Measurements from ENCODE around the gene DAPK1.

Gene DAPK1

DNA sequence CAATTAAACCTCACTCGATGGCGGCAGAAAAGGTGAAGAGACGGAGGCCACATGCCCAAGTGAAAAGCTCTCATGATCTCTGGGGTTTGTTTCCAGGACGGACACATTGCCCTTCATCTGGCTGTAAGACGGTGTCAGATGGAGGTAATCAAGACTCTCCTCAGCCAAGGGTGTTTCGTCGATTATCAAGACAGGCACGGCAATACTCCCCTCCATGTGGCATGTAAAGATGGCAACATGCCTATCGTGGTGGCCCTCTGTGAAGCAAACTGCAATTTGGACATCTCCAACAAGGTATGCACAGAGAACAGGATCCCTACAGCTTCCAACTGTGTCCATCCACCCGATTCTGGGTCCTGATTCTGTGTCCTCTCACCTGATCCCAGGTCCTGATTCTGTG lies 153.8 kb downstream of the DAPK1 start:
- DNase-seq, result no peak

DNA sequence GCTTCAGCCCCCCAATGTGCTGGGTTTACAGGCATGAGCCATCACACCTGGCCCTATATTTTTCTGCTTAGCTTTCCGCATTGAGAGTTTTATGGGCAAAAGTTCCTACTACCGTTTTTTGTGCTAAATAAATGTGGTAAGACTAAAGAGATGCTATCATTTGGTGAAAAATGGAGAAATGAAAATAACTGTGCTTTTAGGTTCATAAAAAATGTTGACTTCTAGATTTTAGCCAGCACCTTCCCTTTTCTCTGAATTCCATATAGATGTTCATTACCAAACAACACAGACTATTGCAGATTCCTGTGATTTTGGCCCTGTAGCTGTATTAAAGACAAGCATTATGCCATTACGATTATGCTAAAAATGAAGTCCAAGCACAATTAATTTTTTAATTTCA lies 156.3 kb downstream of the DAPK1 start:
- no peak for DNase-seq

DNA sequence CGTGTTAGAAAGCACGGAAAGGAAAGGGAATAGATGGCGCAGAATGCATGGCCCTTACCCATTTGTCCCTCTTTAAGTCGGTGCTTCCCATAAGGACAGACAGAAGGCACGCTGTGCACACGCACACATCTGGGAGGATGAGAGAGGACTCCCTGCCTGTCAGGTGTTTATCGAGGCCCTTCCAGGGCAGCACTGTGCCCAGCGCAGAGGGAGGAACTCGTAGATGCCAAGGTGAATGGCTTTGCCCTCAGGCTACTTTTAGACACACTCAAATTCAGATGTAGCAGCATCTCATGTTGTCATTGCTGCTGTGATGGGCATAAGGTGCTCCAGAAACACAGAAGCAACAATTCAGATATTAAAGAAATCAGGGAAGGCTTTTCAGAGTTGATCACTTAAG lies 158.1 kb downstream of the DAPK1 start:
- no peak for DNase-seq

DNA sequence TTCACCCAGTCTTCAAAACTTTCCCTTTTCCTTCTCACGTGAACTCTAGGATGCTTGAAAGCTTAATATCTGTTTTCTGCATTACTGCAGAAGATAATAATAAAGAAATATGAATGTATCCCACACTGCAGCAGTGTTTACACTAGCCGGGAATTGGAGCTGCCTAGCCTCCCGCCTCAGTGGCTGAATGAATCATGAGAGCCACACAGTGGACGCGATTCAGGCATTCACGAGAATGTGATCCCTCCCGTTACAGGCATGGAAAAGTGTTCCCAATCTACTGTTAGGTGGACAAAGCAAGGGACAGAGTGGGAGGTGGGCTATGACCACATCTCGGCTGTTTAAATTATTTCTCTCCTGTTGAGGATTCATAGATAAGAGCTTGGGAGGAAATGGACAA lies 158.8 kb downstream of the DAPK1 start:
- no peak for DNase-seq

DNA sequence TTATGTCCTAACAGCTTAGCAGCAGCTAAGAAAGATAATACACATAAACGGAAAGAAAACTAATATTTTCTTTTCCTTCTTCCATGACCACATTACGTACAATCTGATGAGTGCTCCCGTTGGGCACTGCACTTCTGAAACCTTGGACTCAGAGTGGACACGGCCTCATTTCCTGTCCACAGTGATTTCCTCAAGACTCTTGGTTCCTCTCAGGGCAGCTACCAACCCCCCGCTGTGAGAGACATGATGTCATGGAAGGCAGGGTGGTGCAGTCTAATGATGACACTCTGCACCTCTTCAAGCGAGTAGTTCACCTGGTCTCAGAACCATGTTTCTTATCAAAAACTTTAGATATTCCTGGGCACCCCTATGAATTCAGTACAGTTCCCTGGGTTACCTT lies 159.5 kb downstream of the DAPK1 start:
- DNase-seq, result no peak

DNA sequence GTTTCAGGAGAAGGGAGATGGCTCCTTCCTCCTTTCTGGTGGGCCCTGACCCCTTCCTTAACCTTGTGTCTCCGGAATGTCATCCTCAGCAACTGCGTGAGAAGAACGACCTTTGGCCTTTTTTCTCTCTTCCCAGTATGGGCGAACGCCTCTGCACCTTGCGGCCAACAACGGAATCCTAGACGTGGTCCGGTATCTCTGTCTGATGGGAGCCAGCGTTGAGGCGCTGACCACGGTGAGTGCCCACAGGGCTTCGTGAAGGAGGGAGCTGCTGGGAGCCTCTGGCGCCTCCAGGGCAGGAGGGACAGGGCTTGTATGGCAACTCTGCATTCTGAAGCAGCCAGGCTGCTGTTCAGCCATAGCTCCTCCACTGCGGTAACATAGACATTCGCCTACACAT lies 160.2 kb downstream of the DAPK1 start:
- DNase-seq, result no peak

DNA sequence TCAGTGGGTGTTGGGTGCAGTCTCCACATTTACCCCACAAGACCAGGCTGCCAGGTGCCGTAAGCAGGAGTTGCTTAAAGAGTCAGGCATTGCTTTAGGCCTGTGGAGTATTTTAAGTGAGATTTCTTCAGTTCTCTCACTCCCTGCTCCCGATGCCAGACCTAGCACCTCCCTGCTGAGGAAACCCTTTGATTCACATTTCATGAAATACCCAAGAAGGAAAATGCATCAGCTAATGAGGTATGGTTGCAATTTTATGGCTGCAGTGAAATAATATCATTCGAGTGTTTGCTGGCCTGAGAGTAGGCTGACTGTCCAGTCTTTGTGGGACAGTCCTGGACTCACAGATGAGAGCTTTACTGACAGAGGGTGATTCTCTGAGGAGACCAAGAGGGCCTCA lies 160.8 kb downstream of the DAPK1 start:
- DNase-seq, result no peak

DNA sequence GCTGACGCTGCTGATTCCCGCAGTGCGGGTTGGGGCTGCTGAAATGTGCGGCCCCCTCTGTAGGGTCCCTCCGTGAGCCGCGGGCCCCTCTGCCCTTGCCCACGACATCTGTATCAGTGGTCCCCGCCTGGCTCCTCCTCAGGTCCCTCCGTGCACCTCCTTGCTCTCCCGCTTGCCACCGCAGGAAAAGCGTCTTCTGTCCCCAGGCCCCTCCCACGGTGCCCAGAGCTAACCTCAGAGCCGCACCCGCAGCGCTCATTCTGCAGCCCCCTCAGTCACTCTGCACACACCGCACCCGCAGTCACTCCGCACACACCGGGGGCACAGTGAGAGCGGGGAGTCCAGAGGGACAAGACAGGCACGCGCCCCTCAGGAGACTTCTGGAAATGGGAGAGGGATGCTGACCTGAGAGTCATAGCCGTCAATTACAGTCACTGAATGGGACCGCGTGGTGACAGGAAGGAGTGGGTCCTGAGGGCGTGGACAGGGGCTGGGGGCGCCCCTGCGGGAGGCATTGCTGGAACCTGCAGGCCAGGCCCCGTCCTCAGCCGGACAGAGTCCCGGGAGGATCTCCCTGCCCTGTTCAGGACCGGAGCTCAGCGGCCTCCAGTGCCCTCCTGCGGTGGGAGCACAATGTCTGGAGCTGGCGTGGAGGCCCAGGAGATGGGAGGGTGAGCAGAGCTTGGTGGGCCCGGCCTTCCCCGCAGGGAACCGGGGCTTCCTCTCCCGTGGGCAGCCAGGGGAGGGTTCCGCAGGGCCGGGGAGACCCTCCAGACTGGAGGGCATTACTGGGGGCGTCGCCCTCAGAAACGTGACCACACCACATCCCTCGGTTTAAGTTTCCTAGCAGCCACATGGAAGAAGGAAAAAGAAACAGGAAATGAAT lies 162.1 kb downstream of the DAPK1 start:
- no peak for DNase-seq

DNA sequence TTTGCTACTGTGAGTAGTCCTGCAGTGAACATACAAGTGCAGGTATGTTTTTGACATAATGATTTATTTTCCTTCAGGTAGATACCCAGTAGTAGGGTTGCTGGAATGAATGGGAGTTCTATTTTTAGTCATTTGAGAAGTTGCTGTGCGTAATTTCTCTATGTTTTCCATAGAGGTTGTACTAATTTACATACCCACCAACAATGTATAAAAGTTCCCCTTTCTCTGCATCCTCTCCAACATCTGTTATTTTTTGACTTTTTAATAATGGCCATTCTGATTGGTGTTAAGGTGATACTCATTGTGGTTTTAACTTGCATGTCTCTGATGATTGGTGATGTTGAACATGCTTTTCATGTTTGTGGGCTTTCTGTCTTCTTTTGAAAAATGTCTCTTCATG lies 163.6 kb downstream of the DAPK1 start:
- DNase-seq, result no peak

DNA sequence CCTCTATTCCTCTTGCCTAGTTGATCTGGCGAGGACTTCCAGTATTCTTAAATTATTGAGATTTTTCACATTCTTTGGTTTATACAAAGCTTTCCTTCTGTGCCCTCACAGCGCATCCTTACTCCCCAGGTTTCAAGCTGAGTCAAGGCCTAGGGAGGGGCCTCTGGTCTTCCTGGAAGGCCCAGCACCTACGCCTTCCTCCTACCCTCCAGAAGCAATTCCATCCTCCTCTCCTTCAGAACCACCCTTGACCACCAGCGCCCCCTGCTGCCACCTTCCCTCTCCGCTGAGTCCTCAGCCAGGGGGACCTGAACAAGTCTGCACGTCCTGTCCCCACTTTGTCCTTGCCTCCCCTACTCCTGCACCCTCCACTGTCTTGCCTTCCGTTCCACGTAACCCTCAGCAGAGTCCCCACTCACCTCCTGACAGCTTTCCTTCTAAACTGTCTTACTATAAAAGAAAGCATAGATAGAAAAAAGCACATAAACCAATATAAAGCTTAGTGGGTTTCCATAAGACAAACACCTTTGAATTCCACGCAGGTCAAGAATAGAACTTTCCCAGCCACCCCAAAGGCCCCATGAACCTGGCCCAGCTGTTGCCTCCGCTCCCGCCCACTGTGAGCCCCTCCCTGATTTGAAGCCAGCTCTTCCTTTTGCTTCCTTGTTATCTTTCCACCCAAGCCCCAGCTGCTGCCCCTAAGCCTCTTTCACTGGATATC lies 165.3 kb downstream of the DAPK1 start:
- DNase-seq, result peak; percentile 35

DNA sequence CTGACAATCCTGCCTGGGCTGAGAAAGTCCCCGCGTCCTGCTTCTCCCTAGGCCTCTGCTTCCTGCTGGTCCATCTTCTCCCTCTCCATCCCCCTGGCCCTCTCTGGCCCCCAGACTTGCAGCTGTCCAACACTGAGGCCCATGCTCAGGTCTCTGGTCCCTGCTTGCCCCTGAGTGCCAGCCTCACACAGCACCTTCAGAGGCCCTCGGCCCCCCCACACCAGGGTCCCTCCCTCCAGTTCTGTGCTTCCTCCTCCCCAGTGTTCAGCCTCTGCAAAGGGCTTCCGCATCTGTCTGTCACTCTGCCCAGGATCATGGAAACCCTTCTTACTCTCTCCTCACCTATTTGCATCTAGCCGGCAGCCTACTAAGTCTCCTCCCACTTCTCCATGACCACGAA lies 165.9 kb downstream of the DAPK1 start:
- no peak for DNase-seq

DNA sequence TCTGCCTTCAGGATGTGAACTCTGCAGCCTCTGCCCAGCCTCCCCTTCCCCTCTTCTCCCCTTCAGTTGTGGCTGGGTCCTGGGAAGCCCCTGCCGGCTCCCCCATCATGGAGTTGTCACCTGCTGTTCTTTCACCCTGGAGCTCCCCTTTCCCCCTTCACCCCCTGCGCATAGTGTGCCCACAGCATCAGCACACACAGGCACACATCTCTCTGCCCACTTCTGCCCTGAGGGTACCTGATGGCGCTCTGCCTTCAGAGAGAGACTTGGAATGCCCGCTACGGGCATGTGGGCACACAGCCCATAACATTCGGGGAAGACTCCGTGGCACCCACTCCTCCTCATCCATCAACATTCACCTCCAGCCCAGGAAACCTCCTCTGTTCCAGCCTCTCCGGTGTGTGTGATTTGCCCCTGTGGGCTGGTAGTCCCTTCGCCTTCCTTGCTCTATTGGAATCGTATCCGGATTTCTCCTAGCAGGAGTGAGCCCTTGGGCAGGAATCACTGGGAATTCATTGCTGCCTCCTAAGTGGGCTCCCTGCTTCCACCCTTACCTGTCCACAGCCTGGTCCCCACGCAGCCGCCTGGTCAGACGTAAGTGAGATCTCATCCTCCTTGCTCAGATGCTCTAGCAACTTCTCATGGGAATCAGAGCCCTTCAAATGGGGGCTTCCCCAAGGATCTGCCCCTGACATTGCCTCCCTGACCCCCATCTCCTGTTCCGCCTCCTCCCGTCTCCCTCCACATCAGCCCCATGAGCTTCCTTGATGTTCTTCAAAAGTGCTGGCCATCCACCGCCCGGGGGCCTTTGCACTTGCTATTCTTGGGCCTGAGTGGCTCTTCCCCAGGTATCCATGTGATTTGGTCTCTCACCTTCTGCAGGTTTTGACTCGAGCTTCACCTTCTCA lies 166.7 kb downstream of the DAPK1 start:
- no peak for DNase-seq

DNA sequence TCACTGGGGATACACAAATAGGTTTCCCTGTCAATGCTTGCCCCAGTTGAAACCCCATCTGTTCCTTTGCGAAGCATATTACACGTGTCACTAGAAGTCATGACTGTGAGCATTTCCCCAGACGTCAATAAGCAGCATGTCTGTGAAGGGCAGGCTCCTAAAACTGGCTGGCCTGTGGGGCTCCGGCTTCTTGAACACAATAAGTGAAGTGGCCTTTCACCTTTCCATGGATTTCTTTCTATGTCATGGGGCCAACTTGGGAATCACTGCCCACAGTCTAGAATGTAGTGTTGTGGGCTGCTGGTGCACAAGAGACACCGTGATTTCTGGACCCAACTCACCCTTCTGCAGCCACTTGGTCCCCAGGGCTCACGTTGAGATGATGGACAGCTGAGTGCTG lies 167.8 kb downstream of the DAPK1 start:
- no peak for DNase-seq

DNA sequence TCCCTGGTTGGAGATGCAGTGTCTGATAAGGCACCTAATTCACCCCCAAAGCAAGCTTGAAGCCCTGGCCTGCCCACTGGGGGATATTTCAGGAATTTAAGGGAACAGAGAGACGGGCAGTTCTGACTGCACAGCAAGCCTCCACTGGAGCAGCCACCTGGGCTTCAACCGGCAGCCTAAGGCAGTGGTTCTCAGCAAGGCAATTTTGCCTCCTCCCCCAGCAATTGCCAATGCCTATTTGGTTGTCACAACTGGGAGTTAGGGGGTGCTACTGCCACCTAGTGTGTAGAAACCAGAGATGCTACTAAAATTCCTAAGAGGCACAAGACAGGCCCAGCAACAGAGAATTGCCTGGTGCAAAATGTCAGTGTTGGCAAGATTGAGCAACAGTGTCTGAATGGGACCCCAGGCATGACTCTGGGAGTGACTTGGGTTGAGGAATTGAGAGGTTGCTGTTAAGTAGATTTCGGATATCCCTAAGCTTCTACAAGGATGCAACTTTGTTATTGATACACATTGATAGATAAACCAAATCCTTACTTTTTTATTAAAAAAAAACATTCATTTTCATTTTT lies 169.6 kb downstream of the DAPK1 start:
- no peak for DNase-seq

DNA sequence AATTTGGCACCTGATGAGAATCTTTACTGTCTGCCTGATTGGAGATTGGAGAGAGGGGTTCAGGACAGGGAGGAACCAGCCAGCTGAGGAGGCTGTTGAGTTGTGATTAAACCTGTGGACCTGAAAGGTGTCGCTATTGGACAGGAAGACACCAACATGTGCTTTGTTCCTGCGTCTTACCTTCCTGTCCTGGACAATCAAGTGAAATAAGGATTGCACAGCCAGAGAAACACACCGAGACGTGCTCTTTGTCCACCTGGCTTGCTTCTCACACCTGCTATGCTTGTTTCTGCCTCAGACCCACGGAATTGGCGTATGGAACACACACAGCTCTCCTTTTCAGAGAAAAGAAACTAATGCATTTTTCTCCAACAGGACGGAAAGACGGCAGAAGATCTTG lies 170.6 kb downstream of the DAPK1 start:
- DNase-seq, result no peak

DNA sequence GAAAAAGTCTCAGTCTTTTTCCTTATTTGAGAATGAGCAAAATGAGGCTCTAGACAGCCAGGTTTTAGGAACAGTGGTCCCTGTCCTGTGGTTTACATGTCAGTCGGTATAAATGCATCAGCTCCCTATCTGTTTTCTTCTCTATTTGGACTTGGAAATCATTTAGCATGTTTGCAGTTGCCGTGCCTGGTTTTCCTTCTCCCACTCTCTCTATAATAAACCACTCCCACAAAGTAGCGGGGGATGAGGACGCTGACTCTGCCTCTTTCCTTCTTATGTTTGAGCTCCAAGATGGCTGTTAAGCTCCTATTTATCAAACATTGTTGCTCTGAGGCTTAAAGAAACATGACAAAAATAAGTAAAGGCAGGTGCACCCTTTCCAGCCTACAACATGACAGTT lies 171.1 kb downstream of the DAPK1 start:
- no peak for DNase-seq

DNA sequence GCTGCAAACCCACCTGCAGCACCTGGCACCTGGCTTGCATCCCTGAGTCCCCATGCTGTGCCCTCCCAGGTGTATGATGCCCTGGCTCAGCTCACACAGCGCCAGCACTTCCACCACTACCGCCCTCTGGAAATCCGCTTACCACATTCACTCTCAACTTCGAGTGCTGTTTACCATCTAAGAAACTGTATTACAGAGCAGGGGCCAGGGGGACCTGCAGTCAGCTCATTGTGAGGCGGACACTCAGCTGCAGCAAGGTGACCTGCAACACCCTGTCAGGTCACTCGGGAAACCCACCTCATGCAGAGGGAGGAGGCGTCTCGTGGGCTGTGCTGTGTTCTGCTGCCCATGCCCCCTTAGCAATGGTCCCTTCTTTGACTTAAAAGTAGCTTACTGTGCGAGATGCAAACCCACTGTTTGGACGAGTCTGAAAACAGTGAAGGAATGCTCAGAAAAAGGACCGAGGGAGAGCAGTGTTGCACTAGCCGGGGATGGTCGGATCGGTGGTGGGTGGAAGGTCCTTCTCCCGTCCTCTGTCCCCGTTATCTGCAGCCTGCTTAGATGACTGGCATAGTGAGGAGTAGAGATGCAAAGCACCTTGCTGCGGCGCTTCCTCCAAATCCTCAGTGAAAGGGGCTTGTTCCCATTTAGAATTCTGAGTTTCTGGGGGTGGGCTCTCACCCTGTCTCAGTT lies 173.1 kb downstream of the DAPK1 start:
- DNase-seq, result peak; percentile 37

DNA sequence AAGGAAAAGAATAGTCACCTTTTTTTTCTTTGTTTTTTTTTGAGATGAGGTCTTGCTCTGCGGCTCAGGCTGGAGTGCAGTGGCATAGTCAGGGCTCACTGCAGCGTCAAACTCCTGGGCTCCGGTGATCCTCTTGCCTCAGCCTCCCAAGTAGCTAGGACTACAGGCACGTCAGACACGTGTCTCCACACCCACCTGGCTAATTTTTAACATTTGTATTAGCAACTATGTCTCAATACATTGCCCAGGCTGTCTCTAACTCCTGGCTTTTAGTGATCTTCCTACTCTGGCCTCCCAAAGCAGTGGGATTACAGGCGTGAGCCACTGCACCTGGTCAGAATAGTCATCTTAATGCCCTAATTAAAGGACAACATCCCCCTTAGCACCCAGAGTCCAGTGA lies 173.8 kb downstream of the DAPK1 start:
- DNase-seq, result no peak

DNA sequence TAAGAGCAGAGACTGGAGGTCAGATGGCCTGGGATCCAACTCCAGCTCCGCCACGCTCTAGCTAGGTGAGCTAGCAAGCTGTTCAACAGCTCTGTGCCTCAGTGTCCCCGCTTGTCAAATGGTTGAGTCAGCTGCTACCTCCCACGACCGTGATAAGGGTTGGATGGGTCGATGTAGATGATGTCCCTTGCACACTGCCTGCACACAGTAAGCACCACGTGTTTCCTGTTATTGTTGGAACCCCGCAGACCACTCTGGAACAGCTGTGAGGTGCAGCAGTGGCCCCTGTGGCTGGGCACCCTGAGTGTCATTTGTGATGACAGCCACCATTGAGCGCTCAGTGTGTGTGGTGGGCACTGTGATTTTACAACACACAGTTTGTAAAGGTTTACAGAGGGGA lies 174.3 kb downstream of the DAPK1 start:
- no peak for DNase-seq

DNA sequence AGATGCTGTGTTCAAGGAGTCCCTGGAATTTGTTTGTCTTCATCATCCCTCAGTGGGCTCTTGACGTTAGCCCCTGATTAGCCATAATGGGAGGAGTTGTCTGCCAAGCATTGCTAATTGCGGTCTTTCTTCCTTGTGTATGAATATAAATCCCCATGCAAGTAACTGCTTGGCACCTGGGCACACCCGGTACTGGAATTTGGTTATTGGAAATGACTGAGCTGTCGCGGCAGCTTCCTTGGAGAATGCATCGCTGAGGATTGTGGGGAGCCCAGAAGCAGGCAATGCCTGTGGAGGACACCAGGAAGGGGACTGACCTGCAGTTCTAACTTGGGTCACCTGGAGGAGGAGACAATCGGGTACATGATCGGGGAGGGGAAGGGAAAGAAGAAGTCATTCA lies 174.9 kb downstream of the DAPK1 start:
- DNase-seq, result no peak

DNA sequence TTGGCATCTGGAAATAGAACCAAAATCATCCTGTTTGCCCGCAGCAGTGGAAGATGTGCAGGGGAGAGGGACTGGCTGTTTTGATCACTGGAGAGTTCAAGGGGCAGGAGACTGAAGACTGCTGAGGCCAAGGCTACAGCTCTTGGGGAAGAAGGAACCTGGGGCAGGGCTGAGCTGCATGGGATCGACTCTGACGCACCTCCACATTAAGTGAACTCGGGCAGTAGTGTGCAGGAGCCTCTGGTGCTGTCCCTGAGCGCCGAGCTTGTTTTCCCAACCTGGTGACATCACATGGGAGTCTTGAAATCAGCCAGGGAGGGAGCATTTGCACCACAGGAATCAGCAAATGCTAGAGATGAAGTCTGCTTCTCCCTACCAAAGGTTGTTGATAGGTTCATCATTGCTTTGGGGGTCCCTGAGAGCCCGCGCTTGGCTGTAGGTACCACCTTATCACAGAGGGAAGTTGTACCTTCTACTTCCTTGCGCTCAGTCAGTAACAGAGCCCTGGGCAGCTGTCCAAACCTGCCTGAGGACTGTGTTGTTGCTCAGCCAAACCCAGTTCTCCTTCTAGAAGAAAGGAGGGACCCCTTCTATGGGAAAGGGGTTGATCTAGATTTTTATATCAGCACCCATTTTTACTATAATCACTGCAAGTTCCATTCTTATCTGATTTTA lies 175.9 kb downstream of the DAPK1 start:
- no peak for DNase-seq
